Natural killer cell (primary cell): ENCODE results near the gene HIGD1C. TPM values are rescaled to one million over a fixed set of nuclear protein-coding genes. Genes with fewer than 3 reads are reported as not detected.
"Not testable (repeated sequence)": the region's sequence is repeated elsewhere in the genome, so short reads cannot be mapped to it uniquely, and the experiment has no call there.

Experiments used
- ATAC-seq, 3 donors: fragments of 150-1000 bp in 2 of 3; fragments of 200-7000 bp in 1 of 3; cut with Tn5 transposase; 1 replicate in 1 of 3; 2 replicates in 2 of 3; pipeline ENCODE4 v1.10.0; 2021; ENCODE audit warnings: mild to moderate bottlenecking in 2 of 3, moderate library complexity in 2 of 3
- DNase-seq, 2 donors: peaks; one replicate each; pipeline versions ENCODE4 v3.0.0 to v3.0.0-alpha.2; 2013 to 2021; ENCODE audit warnings: mixed read lengths in 1 of 2
- H3K27ac ChIP-seq: one replicate; pipeline ENCODE4 v1.5.1; 2013; ENCODE audit warnings: mild to moderate bottlenecking, low read length
- H3K27me3 ChIP-seq: one replicate; pipeline ENCODE4 v1.6.1; 2013; ENCODE audit warnings: low read length; ENCODE audit not compliant: control insufficient read depth, insufficient read depth
- H3K36me3 ChIP-seq: one replicate; pipeline ENCODE4 v1.6.1; 2013; ENCODE audit warnings: low read length; ENCODE audit not compliant: control insufficient read depth, insufficient read depth
- H3K4me1 ChIP-seq: one replicate; pipeline ENCODE4 v1.6.1; 2013; ENCODE audit warnings: low read length; ENCODE audit not compliant: control insufficient read depth, insufficient read depth
- H3K4me3 ChIP-seq: one replicate; pipeline ENCODE4 v1.5.1; 2013; ENCODE audit warnings: low read length
- H3K9me3 ChIP-seq: one replicate; pipeline ENCODE4 v1.6.1; 2013; ENCODE audit warnings: low read length; ENCODE audit not compliant: control insufficient read depth, insufficient read depth
- H3K27ac Mint-ChIP-seq, 2 donors: one replicate each; pipeline ENCODE4 v1.8.0; 2022; ENCODE audit warnings: mild to moderate bottlenecking in 2 of 2, mixed read lengths in 2 of 2, moderate library complexity in 1 of 2
- H3K27me3 Mint-ChIP-seq, 2 donors: one replicate each; pipeline ENCODE4 v1.8.0; 2022; ENCODE audit warnings: low read depth in 2 of 2, mixed read lengths in 2 of 2
- H3K36me3 Mint-ChIP-seq: one replicate; pipeline ENCODE4 v1.8.0; 2022; ENCODE audit warnings: mixed read lengths
- H3K4me1 Mint-ChIP-seq, 2 donors: one replicate each; pipeline ENCODE4 v1.8.0; 2022; ENCODE audit warnings: mixed read lengths in 2 of 2
- H3K4me3 Mint-ChIP-seq: one replicate; pipeline ENCODE4 v1.8.0; 2022; ENCODE audit warnings: mild to moderate bottlenecking, moderate library complexity, mixed read lengths
- H3K9me3 Mint-ChIP-seq, 2 donors: one replicate each; pipeline ENCODE4 v1.8.0; 2022; ENCODE audit warnings: mixed read lengths in 2 of 2
- CTCF ChIP-seq: fragments of 200-600 bp; IDR thresholded peaks from one replicate; pipeline ENCODE4 v1.8.0; 2022; ENCODE audit warnings: antibody characterized with exemption
- WGBS: methylation state at CpG from one replicate; pipeline ENCODE4 v1.1.7; 2013; ENCODE audit warnings: missing lambda C conversion rate; ENCODE audit not compliant: insufficient coverage; 5-methylcytosine and 5-hydroxymethylcytosine counted together
- intact Hi-C: fragments of 100-400 bp; cut with micrococcal nuclease; formaldehyde crosslinking; loops from one replicate; pipeline ENCODE4 v1.14.2; 2022
- total RNA-seq, 4 donors: library from RNA; stranded (reverse); fragments of 120-200 nt in 1 of 4; gene quantifications; one replicate each; pipeline versions ENCODE4 v1.2.3 to v1.2.4, GENCODE V29; 2013 to 2022

The HIGD1C gene
- total RNA-seq: not detected
- total RNA-seq (2013): not detected

GRCh38 chr12:50952510-50952909, at the start of gene HIGD1C:
Gene HIGD1C, plus strand, starts transcription at chr12:50952544. Its CDS starts 1,455 bp downstream, at chr12:50953999.
- H3K4me1 Mint-ChIP-seq: no peaks in the 10 kb centered on the region
- ATAC-seq: no peak
- H3K27ac ChIP-seq: no peak within 1 kb of the TSS

GRCh38 chr12:50908479-50908878, 43.9 kb upstream of the HIGD1C start:
- DNase-seq, ATAC-seq, H3K4me3 Mint-ChIP-seq, H3K27me3 Mint-ChIP-seq, H3K4me3 ChIP-seq, H3K9me3 Mint-ChIP-seq, H3K27ac ChIP-seq, H3K27ac Mint-ChIP-seq, H3K4me1 ChIP-seq, H3K36me3 Mint-ChIP-seq, H3K36me3 ChIP-seq, H3K27me3 ChIP-seq, H3K4me1 Mint-ChIP-seq, intact Hi-C loops: not testable (repeated sequence)
- WGBS: 93% methylated on average over 4 of the region's 5 CpGs
- H3K9me3 ChIP-seq: peaks cover 10% of the 10 kb centered on the region

More at GRCh38 chr12:50952510-50952909, at the start of gene HIGD1C:
- no peaks in the 10 kb centered on the region for H3K9me3 ChIP-seq
- H3K36me3 ChIP-seq: no peaks in the 10 kb centered on the region
- no peak for TF ChIP-seq CTCF
- Mint-ChIP-seq H3K27ac (no peak within 1 kb of the TSS), H3K27me3 (no peaks in the 10 kb centered on the region), H3K36me3 (no peaks in the 10 kb centered on the region), H3K9me3 (no peaks in the 10 kb centered on the region), H3K4me3 (no peak within 1 kb of the TSS)
- WGBS: 92% methylated on average over 19 of the region's 19 CpGs
- no peak for DNase-seq
- no peaks in the 10 kb centered on the region for H3K27me3 ChIP-seq
- no peak within 1 kb of the TSS for H3K4me3 ChIP-seq
- no peaks in the 10 kb centered on the region for H3K4me1 ChIP-seq
- intact Hi-C loops: no loop called here

- Mint-ChIP-seq H3K9me3 (peaks cover 7 to 13% of the 10 kb centered on the region in 2 donors), H3K36me3 (peaks cover 20% of the 10 kb centered on the region), H3K4me1 (peaks cover 19 to 24% of the 10 kb centered on the region in 2 donors)
- WGBS: 92% methylated on average over 4 of the region's 6 CpGs
- H3K27ac ChIP-seq, DNase-seq, H3K36me3 ChIP-seq, H3K4me3 Mint-ChIP-seq, ATAC-seq, H3K4me3 ChIP-seq, intact Hi-C loops, H3K27me3 Mint-ChIP-seq, H3K27me3 ChIP-seq, H3K27ac Mint-ChIP-seq, H3K4me1 ChIP-seq: not testable (repeated sequence)
- H3K9me3 ChIP-seq: peaks cover 33% of the 10 kb centered on the region
These were observed 40.0 kb upstream of the HIGD1C start for GRCh38 chr12:50912361-50912760.

GRCh38 chr12:50913224-50913623, 39.1 kb upstream of the HIGD1C start:
- intact Hi-C loops: no loop called here
- ATAC-seq (no peak), DNase-seq (no peak)
- Mint-ChIP-seq H3K4me1 (peaks cover 19 to 24% of the 10 kb centered on the region in 2 donors), H3K9me3 (peaks cover 7 to 18% of the 10 kb centered on the region in 2 donors), H3K36me3 (peaks cover 29% of the 10 kb centered on the region), H3K27ac (no peak overlapping the region), H3K27me3 (peaks cover 4 to 7% of the 10 kb centered on the region in 2 donors), H3K4me3 (no peak overlapping the region)
- WGBS: 96% methylated on average over 2 of the region's 2 CpGs
- Histone ChIP-seq H3K4me3 (no peak overlapping the region), H3K4me1 (peaks cover 5% of the 10 kb centered on the region), H3K36me3 (no peaks in the 10 kb centered on the region), H3K27ac (no peak overlapping the region), H3K9me3 (peaks cover 33% of the 10 kb centered on the region), H3K27me3 (no peaks in the 10 kb centered on the region)
- TF ChIP-seq CTCF: no peak
